ENCODE data around the gene CAPN3.

Gene CAPN3

GRCh38 chr15:42401544-42402454, 42.5 kb downstream of the CAPN3 start:
- DNase-seq, result no peak

GRCh38 chr15:42402455-42403205, 43.3 kb downstream of the CAPN3 start:
- DNase-seq, result no peak

- DNase-seq, result no peak
These were observed 44.1 kb downstream of the CAPN3 start for GRCh38 chr15:42403389-42403788.

- DNase-seq, result no peak
These were observed 45.3 kb downstream of the CAPN3 start for GRCh38 chr15:42404461-42405235.

GRCh38 chr15:42405863-42406482, 46.7 kb downstream of the CAPN3 start:
- no peak for DNase-seq

GRCh38 chr15:42408178-42408577, 48.9 kb downstream of the CAPN3 start:
- no peak for DNase-seq

GRCh38 chr15:42409011-42409410, 49.7 kb downstream of the CAPN3 start:
- DNase-seq, result no peak

DNA sequence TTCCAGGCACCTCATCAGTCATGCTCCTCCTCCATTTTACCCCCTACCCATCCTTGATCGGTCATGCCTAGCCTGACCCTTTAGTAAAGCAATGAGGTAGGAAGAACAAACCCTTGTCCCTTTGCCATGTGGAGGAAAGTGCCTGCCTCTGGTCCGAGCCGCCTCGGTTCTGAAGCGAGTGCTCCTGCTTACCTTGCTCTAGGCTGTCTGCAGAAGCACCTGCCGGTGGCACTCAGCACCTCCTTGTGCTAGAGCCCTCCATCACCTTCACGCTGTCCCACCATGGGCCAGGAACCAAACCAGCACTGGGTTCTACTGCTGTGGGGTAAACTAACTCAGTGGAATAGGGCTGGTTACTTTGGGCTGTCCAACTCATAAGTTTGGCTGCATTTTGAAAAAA, 52.6 kb downstream of the CAPN3 start:
- DNase-seq, result no peak

DNA sequence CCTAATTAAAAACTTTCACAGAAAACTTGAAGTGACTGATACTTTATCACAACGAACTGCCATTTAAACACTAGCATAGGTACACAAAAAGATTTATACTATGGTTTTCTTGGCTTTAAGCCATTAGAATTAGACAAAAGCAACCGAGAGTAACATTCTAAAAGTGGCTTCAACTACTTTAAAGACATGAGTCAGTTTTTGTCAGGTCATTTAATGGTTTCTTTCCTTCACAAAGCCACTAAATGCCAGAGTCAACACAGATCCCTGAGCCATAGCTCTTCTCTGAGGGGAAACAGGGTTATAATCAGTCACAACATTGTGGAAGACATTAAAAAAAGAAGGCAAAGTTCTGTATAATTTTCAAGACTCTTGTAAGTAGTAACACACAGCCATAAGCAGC, 54.6 kb downstream of the CAPN3 start:
- no peak for DNase-seq

DNA sequence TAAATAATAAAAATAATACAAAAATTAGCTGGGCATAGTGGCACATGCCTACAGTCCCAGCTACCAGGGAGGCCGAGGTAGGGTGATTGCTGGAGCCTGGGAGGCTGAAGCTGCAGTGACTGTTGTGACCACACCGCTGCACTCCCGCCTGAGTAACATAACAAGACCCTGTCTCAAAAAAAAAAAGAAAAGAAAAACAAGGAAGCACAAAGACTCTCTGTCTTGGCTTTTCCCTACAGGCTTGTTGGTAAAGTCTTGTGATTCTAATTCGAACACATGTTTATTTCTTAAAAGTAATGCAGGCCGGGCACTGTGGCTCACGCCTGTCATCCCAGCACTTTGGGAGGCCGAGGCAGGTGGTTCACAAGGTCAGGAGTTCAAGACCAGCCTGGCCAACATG, 60.1 kb downstream of the CAPN3 start:
- DNase-seq, result no peak

GRCh38 chr15:42421376-42421775, 62.1 kb downstream of the CAPN3 start:
- no peak for DNase-seq

GRCh38 chr15:42427429-42428223, 68.3 kb downstream of the CAPN3 start:
- DNase-seq, result no peak

- no peak for DNase-seq
These were observed 85.2 kb downstream of the CAPN3 start for GRCh38 chr15:42444415-42445063.

DNA sequence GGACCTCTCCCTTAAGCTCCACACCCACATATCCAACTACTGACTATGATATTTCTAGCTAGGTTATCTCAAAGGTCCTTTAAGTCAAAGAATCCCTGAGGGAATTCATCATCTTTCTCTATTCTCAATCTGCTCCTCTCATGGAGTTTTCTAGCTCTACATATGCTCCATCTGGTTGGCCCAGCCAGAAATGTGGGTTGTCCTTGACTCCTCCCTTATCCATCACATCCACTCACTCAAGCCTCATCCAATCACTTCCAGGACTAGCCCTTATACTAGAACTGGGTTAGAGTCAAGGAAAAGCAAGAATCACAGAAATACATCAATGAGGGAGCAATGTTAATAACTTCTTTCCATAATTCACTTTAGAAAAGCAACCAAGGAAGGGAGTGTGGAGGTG, 86.2 kb downstream of the CAPN3 start:
- DNase-seq, result no peak

DNA sequence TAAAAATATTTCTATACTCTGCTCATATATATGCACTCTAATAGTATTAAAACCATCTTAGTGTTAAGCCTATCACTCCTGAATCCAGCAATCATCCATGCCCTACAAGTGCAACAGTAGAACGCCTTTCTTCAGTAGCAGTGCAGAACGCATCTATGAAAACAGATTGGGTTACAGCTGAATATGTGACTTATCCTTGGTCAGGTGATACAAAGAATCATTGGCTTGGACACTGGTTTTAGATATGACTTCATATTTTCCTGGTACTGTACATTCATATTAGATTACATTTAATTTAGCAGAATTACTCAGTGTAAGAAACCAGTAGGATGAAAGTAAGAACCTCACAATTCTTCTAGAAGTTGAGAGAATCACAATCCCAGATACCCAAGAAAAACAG, 88.3 kb downstream of the CAPN3 start:
- DNase-seq, result no peak

DNA sequence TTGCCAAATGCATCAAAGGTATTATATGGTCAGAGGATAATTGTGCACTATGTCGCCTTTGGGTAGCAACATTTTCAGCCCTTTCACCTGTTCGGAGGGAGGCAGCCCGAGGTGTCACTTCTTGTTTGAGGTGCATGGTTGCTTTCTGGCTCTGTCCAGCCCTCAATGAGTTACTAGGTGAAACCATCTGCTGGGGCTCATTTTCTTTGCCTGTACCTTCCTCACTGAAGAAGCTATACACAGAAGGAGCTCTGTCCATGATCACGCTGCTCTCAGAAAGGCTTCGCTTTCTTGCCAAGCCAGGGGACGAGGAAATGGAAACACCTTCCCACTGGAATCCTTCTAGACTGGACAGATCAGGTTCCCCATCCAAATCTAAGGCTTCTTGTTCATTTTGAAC, 89.0 kb downstream of the CAPN3 start:
- no peak for DNase-seq

DNA sequence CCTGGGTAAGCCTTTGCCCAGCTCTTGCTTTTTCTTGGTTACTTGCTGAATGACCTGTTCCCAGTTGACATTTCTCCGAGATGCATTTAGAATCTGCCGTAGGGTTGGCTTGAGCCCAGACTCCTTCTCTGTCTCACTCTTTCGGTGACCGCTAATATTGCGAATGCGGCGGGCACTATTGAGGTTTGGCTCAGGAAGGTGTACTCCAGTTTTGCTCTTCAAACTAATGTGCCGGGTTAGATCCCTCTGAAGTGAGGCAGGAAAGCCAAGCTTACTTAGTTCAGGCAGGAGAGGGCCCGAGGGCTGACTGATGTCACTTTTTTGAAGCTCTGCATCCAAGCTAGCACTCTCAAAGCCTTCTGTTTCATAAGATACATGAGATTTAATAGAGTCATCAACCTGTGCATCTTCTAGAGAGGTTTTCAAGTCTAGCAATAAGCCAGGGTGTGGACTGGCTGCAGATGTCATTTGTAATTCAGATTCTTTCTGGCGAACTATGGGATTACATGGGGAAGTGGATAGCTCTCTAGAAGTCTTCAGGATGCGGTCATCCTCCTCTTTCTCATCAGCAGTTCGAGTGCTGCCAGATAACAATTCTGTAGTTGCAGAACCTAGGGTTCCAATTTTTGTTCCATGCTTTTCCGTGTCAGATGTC, 90.6 kb downstream of the CAPN3 start:
- no peak for DNase-seq

DNA sequence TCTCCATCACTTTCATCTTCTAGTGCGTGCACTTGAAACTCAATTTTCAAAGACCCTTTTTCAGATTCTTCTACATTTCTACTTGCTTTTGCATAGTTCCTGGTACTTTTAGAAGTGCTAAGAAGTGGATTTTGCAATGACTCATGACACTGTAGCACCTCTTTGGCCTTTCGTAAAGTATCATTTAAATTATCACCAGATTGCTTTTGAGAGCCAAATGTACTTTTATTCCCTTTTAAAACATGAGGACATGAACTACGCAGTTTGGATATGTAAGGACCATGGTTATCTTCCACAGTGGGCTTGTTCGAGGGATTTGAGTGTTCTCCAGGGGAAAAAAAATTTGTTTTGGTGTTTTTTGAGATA, 91.1 kb downstream of the CAPN3 start:
- DNase-seq, result no peak

DNA sequence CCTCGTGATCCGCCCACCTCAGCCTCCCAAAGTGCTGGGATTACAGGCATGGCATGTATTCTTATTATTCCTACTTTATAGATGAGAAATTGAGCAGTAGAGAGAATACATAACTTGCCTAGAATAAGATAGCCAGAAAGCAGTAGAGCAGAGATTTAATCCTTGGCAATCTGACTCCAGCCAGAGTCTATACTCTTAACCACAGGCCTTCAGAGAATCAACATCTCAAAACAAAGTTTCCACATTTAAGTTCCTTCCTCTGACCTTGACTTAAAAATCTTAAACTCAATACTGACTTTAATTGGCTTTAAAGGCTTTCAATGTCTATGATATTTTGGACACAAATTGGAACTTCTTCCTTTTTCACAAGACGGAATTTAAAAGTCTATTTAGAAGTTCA, 94.5 kb downstream of the CAPN3 start:
- DNase-seq, result no peak

- DNase-seq, result no peak
These were observed 97.2 kb downstream of the CAPN3 start for GRCh38 chr15:42456531-42456930.

DNA sequence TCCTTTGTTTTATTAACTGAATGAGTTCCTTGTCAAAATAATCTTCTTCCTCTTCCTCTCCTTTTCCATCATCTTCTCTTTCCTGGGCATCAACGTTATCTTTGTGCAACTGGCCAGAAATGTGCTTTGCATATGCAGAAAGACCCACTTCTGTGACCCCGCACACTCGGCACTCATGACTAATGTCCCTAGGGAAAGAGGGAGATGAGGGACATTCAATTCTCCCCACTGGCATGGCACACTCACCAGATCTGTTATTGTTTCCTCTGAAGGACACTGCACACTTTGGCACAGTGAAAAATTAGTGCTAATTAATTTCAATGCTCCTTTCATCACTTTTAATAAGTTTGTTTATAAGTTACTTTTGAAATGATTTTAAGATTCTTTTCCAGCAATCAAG, 97.7 kb downstream of the CAPN3 start:
- no peak for DNase-seq
